Natural killer cell treated with Interleukin-12 subunit alpha and Interleukin-12 subunit beta and Interleukin-15 and Interleukin-18, amount 100 ng/mL, for 72 hours (primary cell): Measurements from ENCODE around the gene NXN. TPM values are rescaled to one million over a fixed set of nuclear protein-coding genes. Genes with fewer than 3 reads are reported as not detected.
"Not testable (repeated sequence)": the region's sequence is repeated elsewhere in the genome, so short reads cannot be mapped to it uniquely, and the experiment has no call there.

ENCODE experiments used
- ATAC-seq, 2 donors: fragments of 150-1000 bp; cut with Tn5 transposase in 1 of 2; sonication (Bioruptor Pico), chemical (Tn5 transposase) in 1 of 2; 2 replicates each; pipeline ENCODE4 v1.10.0; 2021
- DNase-seq: peaks from one replicate; pipeline ENCODE4 v3.0.0; 2022; ENCODE audit warnings: low spot score
- H3K27ac Mint-ChIP-seq, 2 donors: 1 replicate in 1 of 2; 2 replicates in 1 of 2; pipeline ENCODE4 v1.8.0; 2022; ENCODE audit warnings: mixed read lengths in 2 of 2, mild to moderate bottlenecking in 1 of 2, moderate library complexity in 1 of 2
- H3K27me3 Mint-ChIP-seq, 2 donors: 1 replicate in 1 of 2; 2 replicates in 1 of 2; pipeline ENCODE4 v1.8.0; 2022; ENCODE audit warnings: mixed read lengths in 2 of 2
- H3K36me3 Mint-ChIP-seq: one replicate; pipeline ENCODE4 v1.8.0; 2022; ENCODE audit warnings: mixed read lengths
- H3K4me1 Mint-ChIP-seq, 2 donors: 1 replicate in 1 of 2; 2 replicates in 1 of 2; pipeline ENCODE4 v1.8.0; 2022; ENCODE audit warnings: low read depth in 2 of 2, mixed read lengths in 2 of 2, mild to moderate bottlenecking in 1 of 2
- H3K4me3 Mint-ChIP-seq: one replicate; pipeline ENCODE4 v1.8.0; 2022; ENCODE audit warnings: mixed read lengths
- H3K9me3 Mint-ChIP-seq: 2 replicates; pipeline ENCODE4 v1.8.0; 2022; ENCODE audit warnings: mixed read lengths
- total RNA-seq, 2 donors: library from RNA; stranded (reverse); gene quantifications; one replicate each; pipeline ENCODE4 v1.2.3, GENCODE V29; 2022

Gene NXN
- total RNA-seq, 2 donors from 2014 or later = 0.61 to 0.69 TPM

GRCh38 chr17:789931-790873 lies 189.4 kb downstream of the NXN start:
- H3K27me3 Mint-ChIP-seq, ATAC-seq, H3K27ac Mint-ChIP-seq, H3K9me3 Mint-ChIP-seq, DNase-seq, H3K4me3 Mint-ChIP-seq: not testable (repeated sequence)
- H3K4me1 Mint-ChIP-seq = peaks cover 6 to 10% of the 10 kb centered on the region in 2 donors
- H3K36me3 Mint-ChIP-seq = peaks cover 10% of the 10 kb centered on the region

GRCh38 chr17:789160-789840 lies 190.3 kb downstream of the NXN start:
- peaks cover 6 to 7% of the 10 kb centered on the region in 2 donors for H3K4me1 Mint-ChIP-seq
- H3K27ac Mint-ChIP-seq = no peak overlapping the region
- H3K4me3 Mint-ChIP-seq = no peak overlapping the region
- H3K36me3 Mint-ChIP-seq = peaks cover 10% of the 10 kb centered on the region
- DNase-seq (no peak), ATAC-seq (no peak)
- H3K9me3 Mint-ChIP-seq = no peaks in the 10 kb centered on the region
- H3K27me3 Mint-ChIP-seq = no peaks in the 10 kb centered on the region

GRCh38 chr17:788551-788950 lies 191.0 kb downstream of the NXN start:
- ATAC-seq (no peak), DNase-seq (no peak)
- Mint-ChIP-seq H3K36me3 (peaks cover 10% of the 10 kb centered on the region), H3K9me3 (no peaks in the 10 kb centered on the region), H3K4me1 (peaks cover 6 to 11% of the 10 kb centered on the region in 2 donors), H3K4me3 (no peak overlapping the region), H3K27me3 (no peaks in the 10 kb centered on the region), H3K27ac (no peak overlapping the region)

GRCh38 chr17:787641-788221 lies 191.8 kb downstream of the NXN start:
- Mint-ChIP-seq H3K27ac (no peak overlapping the region), H3K27me3 (no peaks in the 10 kb centered on the region), H3K9me3 (no peaks in the 10 kb centered on the region), H3K36me3 (peaks cover 10% of the 10 kb centered on the region), H3K4me1 (peaks cover 11 to 14% of the 10 kb centered on the region in 2 donors), H3K4me3 (no peak overlapping the region)
- ATAC-seq = no peak
- no peak for DNase-seq

GRCh38 chr17:785901-786300 lies 193.7 kb downstream of the NXN start:
- peaks cover 20% of the 10 kb centered on the region in 2 donors for H3K4me1 Mint-ChIP-seq
- not testable (repeated sequence) for H3K4me3 Mint-ChIP-seq, ATAC-seq, H3K36me3 Mint-ChIP-seq, DNase-seq, H3K27me3 Mint-ChIP-seq, H3K27ac Mint-ChIP-seq, H3K9me3 Mint-ChIP-seq

- ATAC-seq = no peak
- Mint-ChIP-seq H3K4me3 (peak overlapping the region; percentile 89), H3K4me1 (peaks cover 22 to 26% of the 10 kb centered on the region in 2 donors), H3K27me3 (no peaks in the 10 kb centered on the region), H3K27ac (peak overlapping the region in 1 of 2 donors; percentile 87), H3K9me3 (no peaks in the 10 kb centered on the region), H3K36me3 (peaks cover under 1% of the 10 kb centered on the region)
- DNase-seq = no peak
These were observed 195.4 kb downstream of the NXN start for GRCh38 chr17:784143-784542.

- Mint-ChIP-seq H3K9me3 (no peaks in the 10 kb centered on the region), H3K4me1 (peaks cover 25 to 26% of the 10 kb centered on the region in 2 donors), H3K36me3 (no peaks in the 10 kb centered on the region), H3K27ac (peak within 1 kb of the TSS; percentile 87 to 96), H3K27me3 (no peaks in the 10 kb centered on the region), H3K4me3 (peak within 1 kb of the TSS; percentile 89)
- ATAC-seq = peak; percentile 96 to 99
- peak; percentile 93 for DNase-seq
These were observed 197.5 kb downstream of the NXN start, which contains the start of the genes GLOD4 and MRM3 for GRCh38 chr17:781805-782731. TSS of gene GLOD4 (minus strand) at chr17:782280. CDS start at chr17:782255, 25 bp downstream. TSS of gene MRM3 (plus strand) at chr17:782353. CDS start at chr17:782379, 26 bp downstream.

- peaks cover 29 to 37% of the 10 kb centered on the region in 2 donors for H3K4me1 Mint-ChIP-seq
- DNase-seq = no peak
- no peak overlapping the region for H3K4me3 Mint-ChIP-seq
- ATAC-seq = no peak
- peaks cover 26% of the 10 kb centered on the region for H3K36me3 Mint-ChIP-seq
- H3K27me3 Mint-ChIP-seq = no peaks in the 10 kb centered on the region
- peak overlapping the region in 1 of 2 donors; percentile 31 for H3K27ac Mint-ChIP-seq
- H3K9me3 Mint-ChIP-seq = no peaks in the 10 kb centered on the region
These were observed 201.5 kb downstream of the NXN start for GRCh38 chr17:778096-778495.

- no peaks in the 10 kb centered on the region for H3K27me3 Mint-ChIP-seq
- peak overlapping the region; percentile 79 for H3K4me3 Mint-ChIP-seq
- H3K27ac Mint-ChIP-seq = peak overlapping the region; percentile 79 to 91
- DNase-seq (no peak), ATAC-seq (no peak)
- H3K36me3 Mint-ChIP-seq = peaks cover 37% of the 10 kb centered on the region
- H3K9me3 Mint-ChIP-seq = no peaks in the 10 kb centered on the region
- H3K4me1 Mint-ChIP-seq = peaks cover 15 to 26% of the 10 kb centered on the region in 2 donors
These were observed 205.3 kb downstream of the NXN start for GRCh38 chr17:774313-774584.

GRCh38 chr17:773467-774312 lies 205.9 kb downstream of the NXN start:
- no peaks in the 10 kb centered on the region for H3K9me3 Mint-ChIP-seq
- H3K4me3 Mint-ChIP-seq = peak overlapping the region; percentile 79
- no peaks in the 10 kb centered on the region for H3K27me3 Mint-ChIP-seq
- DNase-seq = no peak
- peak; percentile 48 to 74 for ATAC-seq
- H3K4me1 Mint-ChIP-seq = peaks cover 15 to 26% of the 10 kb centered on the region in 2 donors
- peaks cover 37% of the 10 kb centered on the region for H3K36me3 Mint-ChIP-seq
- peak overlapping the region; percentile 79 to 91 for H3K27ac Mint-ChIP-seq

GRCh38 chr17:773016-773415 lies 206.6 kb downstream of the NXN start:
- no peak for ATAC-seq

GRCh38 chr17:767076-767475 lies 212.5 kb downstream of the NXN start:
- ATAC-seq (no peak), DNase-seq (no peak)
- Mint-ChIP-seq H3K27me3 (no peaks in the 10 kb centered on the region), H3K36me3 (peaks cover 33% of the 10 kb centered on the region), H3K4me3 (no peak overlapping the region), H3K4me1 (peaks cover under 1 to 4% of the 10 kb centered on the region in 2 donors), H3K9me3 (no peaks in the 10 kb centered on the region), H3K27ac (peak overlapping the region in 1 of 2 donors; percentile 9)

More at GRCh38 chr17:773016-773415, 206.6 kb downstream of the NXN start:
- H3K4me3 Mint-ChIP-seq = no peak overlapping the region
- H3K27ac Mint-ChIP-seq = peak overlapping the region; percentile 79 to 91
- peaks cover 15 to 23% of the 10 kb centered on the region in 2 donors for H3K4me1 Mint-ChIP-seq
- H3K27me3 Mint-ChIP-seq = no peaks in the 10 kb centered on the region
- no peaks in the 10 kb centered on the region for H3K9me3 Mint-ChIP-seq
- DNase-seq = no peak
- H3K36me3 Mint-ChIP-seq = peaks cover 41% of the 10 kb centered on the region
